Measurements from ENCODE around the gene LSAMP. TPM values are rescaled to one million over a fixed set of nuclear protein-coding genes. Genes with fewer than 3 reads are reported as not detected.

LSAMP gene
- total and polyA plus RNA-seq, 3 donors from 2014 or later, result 3.1 to 10.3 (median 9.1) TPM

DNA sequence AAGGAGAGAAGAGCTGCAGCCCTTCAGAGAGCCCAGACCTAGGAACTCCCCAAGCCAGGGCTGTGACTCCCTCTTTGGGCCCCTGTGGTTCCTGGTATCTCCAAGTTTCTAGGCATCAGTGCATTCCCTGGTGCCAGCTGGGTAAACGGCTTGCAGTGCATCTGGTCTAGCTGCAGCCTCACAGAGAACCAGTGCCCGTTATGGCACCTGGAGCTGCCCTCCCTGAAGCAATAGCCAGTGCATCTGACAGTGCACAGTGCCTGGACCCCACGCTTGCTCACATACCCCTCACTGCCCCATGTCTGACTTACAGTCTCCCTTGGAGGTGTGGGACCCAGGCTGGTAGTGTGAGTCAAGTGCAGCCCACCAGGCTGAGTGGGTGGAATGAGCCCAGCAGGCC, 52.1 kb downstream of the LSAMP start:
- Histone ChIP-seq H3K9me3 (no peaks in the 10 kb centered on the region), H3K27me3 (no peaks in the 10 kb centered on the region), H3K4me3 (no peak overlapping the region), H3K4me1 (no peaks in the 10 kb centered on the region), H3K36me3 (ENCODE audit: low read depth, missing control alignments) (no peaks in the 10 kb centered on the region), H3K27ac (no peak overlapping the region)
- no peak for DNase-seq
- WGBS, 2 donors, result 93 to 97% methylated on average over 2 to 3 of the region's 3 CpGs
- TF ChIP-seq POLR2A (IDR thresholded peaks at IDR 0.05), result no peak
- TF ChIP-seq, protein P1, sequence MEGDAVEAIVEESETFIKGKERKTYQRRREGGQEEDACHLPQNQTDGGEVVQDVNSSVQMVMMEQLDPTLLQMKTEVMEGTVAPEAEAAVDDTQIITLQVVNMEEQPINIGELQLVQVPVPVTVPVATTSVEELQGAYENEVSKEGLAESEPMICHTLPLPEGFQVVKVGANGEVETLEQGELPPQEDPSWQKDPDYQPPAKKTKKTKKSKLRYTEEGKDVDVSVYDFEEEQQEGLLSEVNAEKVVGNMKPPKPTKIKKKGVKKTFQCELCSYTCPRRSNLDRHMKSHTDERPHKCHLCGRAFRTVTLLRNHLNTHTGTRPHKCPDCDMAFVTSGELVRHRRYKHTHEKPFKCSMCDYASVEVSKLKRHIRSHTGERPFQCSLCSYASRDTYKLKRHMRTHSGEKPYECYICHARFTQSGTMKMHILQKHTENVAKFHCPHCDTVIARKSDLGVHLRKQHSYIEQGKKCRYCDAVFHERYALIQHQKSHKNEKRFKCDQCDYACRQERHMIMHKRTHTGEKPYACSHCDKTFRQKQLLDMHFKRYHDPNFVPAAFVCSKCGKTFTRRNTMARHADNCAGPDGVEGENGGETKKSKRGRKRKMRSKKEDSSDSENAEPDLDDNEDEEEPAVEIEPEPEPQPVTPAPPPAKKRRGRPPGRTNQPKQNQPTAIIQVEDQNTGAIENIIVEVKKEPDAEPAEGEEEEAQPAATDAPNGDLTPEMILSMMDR (IDR thresholded peaks at IDR 0.05), result no peak
- intact Hi-C loops (cut with DNase I; ENCODE audit: low total_unique reads), result no loop called here

DNA sequence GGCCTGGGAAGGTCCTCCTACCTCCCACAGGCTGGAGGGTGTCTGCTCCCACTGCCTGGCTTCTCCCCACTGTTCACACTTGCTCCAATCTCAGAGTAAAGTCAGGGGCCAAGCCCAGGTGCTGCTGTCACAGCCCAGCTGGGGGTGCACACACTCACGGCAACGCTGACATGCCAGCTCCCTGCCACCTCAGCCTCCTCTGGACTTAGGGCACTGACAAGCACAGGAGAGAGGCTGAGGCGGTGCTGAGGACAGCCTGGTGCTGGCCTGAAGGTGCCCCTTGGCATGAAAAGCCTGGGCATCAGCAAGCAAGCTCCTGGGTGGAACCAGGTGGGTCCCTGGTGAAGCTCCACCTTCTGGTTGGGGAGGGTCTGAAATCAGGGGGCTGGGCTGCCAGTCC, 53.0 kb downstream of the LSAMP start:
- H3K36me3 ChIP-seq (ENCODE audit: low read depth, missing control alignments), result no peaks in the 10 kb centered on the region
- no peak for TF ChIP-seq POLR2A (IDR thresholded peaks at IDR 0.05)
- TF ChIP-seq, protein P1 (IDR thresholded peaks at IDR 0.05), result no peak
- no peaks in the 10 kb centered on the region for H3K27me3 ChIP-seq
- intact Hi-C loops (cut with DNase I; ENCODE audit: low total_unique reads), result no loop called here
- no peaks in the 10 kb centered on the region for H3K4me1 ChIP-seq
- WGBS, 2 donors, result 100% methylated on average over 3 of the region's 3 CpGs; no CpG with 5 or more reads in 1 of the 2 donors
- DNase-seq, result no peak
- no peak overlapping the region for H3K4me3 ChIP-seq
- H3K27ac ChIP-seq, result no peak overlapping the region
- no peaks in the 10 kb centered on the region for H3K9me3 ChIP-seq

DNA sequence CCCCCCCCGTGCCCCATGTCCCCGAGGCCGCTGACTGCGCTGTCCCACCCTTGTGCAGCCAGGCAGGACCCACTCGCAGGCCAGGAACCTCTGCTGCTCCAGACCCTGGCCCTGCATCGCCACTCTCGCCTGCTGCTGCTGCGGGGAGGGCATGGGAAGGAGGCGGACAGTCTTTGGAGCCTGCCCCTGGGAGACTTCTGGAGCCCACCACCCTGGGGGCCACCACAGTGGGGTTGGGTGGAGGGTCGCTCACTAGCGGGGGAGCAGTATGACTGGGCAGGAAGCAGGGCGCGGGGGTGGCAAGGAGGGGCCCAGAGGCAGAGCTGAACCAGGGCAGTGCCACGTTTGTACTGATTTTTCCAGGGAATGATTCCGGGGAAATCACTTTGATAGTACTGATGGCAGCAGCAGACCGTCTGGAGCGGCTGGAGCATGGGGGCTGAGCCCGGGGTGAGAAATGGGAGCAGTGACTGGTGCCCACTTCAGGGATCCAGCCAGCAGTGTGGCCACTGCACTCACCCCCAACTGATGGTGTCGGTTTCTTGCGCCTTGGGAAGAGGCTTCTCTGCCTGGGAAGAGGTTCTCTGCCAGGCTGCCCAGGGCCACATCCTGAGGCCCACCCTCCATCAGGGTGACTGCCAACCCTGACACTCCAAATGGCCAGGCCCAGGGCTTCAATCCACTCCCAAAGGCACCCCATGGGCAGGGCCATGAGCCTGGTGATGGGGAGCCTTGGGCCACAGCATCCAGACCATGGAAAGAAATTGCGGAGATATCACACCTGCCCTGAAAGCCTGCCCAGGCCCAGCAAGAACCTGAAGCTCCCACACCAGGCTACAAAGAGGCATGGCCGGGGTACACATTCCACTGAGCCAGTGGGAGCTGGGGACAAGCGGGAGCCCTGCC, 53.7 kb downstream of the LSAMP start:
- TF ChIP-seq POLR2A (IDR thresholded peaks at IDR 0.05), result no peak
- TF ChIP-seq, protein P1 (IDR thresholded peaks at IDR 0.05), result no peak
- H3K36me3 ChIP-seq (ENCODE audit: low read depth, missing control alignments), result no peaks in the 10 kb centered on the region
- H3K4me3 ChIP-seq, result no peak overlapping the region
- no peak overlapping the region for H3K27ac ChIP-seq
- DNase-seq, result no peak
- H3K27me3 ChIP-seq, result no peaks in the 10 kb centered on the region
- no peaks in the 10 kb centered on the region for H3K9me3 ChIP-seq
- H3K4me1 ChIP-seq, result no peaks in the 10 kb centered on the region
- 73 to 74% methylated on average over 13 to 21 of the region's 23 CpGs for WGBS, 2 donors
- intact Hi-C loops (cut with DNase I; ENCODE audit: low total_unique reads), result no loop called here

DNA sequence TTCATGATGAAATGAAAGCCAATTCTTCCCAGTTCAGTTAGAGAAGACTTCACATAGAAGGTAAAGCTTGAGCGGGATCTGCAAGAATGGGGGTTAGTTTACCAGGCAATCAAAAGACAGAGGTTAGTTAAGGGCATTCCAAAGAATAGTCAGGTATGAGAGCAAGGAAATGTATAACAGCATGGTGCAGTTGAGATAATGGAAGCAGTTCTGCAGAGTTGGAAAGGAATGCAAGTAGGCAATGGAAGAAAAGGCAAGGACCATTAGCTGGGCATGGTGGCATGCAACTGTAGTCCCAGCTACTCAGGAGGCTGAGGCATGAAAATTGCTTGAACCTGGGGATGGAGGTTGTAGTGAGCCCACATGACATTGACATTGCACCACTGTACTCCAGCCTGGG, 55.0 kb downstream of the LSAMP start:
- H3K9me3 ChIP-seq, result no peaks in the 10 kb centered on the region
- H3K4me1 ChIP-seq, result no peaks in the 10 kb centered on the region
- intact Hi-C loops (cut with DNase I; ENCODE audit: low total_unique reads), result no loop called here
- no peaks in the 10 kb centered on the region for H3K27me3 ChIP-seq
- no peak for DNase-seq
- H3K4me3 ChIP-seq, result no peak overlapping the region
- no peak overlapping the region for H3K27ac ChIP-seq
- TF ChIP-seq, protein P1 (IDR thresholded peaks at IDR 0.05), result no peak
- no peak for TF ChIP-seq POLR2A (IDR thresholded peaks at IDR 0.05)
- WGBS, 2 donors, result 82 to 93% methylated on average over 1 of the region's 1 CpG
- H3K36me3 ChIP-seq (ENCODE audit: low read depth, missing control alignments), result no peaks in the 10 kb centered on the region
